ENCODE data around the gene NUMB.

Gene NUMB

GRCh38 chr14:73245480-73246325, 212.6 kb downstream of the NUMB start:
- TF ChIP-seq GATA1 (IDR thresholded peaks at IDR 0.05; ENCODE audit: low read depth, low read length) (no peak), POLR2A (IDR thresholded peaks at IDR 0.05; ENCODE audit: low read length) (no peak)
- DNase-seq = peak; percentile 38 to 47

GRCh38 chr14:73244541-73245290, 213.6 kb downstream of the NUMB start:
- TF ChIP-seq GATA1 (IDR thresholded peaks at IDR 0.05; ENCODE audit: low read depth, low read length) (no peak), POLR2A (IDR thresholded peaks at IDR 0.05; ENCODE audit: low read length) (no peak)
- no peak for DNase-seq

GRCh38 chr14:73243748-73244147, 214.6 kb downstream of the NUMB start:
- TF ChIP-seq GATA1 (IDR thresholded peaks at IDR 0.05; ENCODE audit: low read depth, low read length) = no peak

GRCh38 chr14:73243341-73243740, 215.0 kb downstream of the NUMB start:
- no peak for TF ChIP-seq POLR2A (IDR thresholded peaks at IDR 0.05; ENCODE audit: low read length)
- TF ChIP-seq GATA1 (IDR thresholded peaks at IDR 0.05; ENCODE audit: low read depth, low read length) = no peak
- DNase-seq = no peak

More at GRCh38 chr14:73243748-73244147, 214.6 kb downstream of the NUMB start:
- no peak for DNase-seq

- no peak for DNase-seq
- TF ChIP-seq POLR2A (IDR thresholded peaks at IDR 0.05; ENCODE audit: low read length) (no peak), GATA1 (IDR thresholded peaks at IDR 0.05; ENCODE audit: low read depth, low read length) (no peak)
Observed at GRCh38 chr14:73242357-73242901, 215.9 kb downstream of the NUMB start.

- no peak for DNase-seq
- TF ChIP-seq GATA1 (IDR thresholded peaks at IDR 0.05; ENCODE audit: low read depth, low read length) (no peak), POLR2A (IDR thresholded peaks at IDR 0.05; ENCODE audit: low read length) (no peak)
Observed at GRCh38 chr14:73241481-73242165, 216.7 kb downstream of the NUMB start.

- no peak for TF ChIP-seq GATA1 (IDR thresholded peaks at IDR 0.05; ENCODE audit: low read depth, low read length)
- TF ChIP-seq POLR2A (IDR thresholded peaks at IDR 0.05; ENCODE audit: low read length) = no peak
- no peak for DNase-seq
Observed at GRCh38 chr14:73240816-73241480, 217.4 kb downstream of the NUMB start.

- DNase-seq = no peak
- TF ChIP-seq POLR2A (IDR thresholded peaks at IDR 0.05; ENCODE audit: low read length) (no peak), GATA1 (IDR thresholded peaks at IDR 0.05; ENCODE audit: low read depth, low read length) (no peak)
Observed at GRCh38 chr14:73239393-73240241, 218.7 kb downstream of the NUMB start.

GRCh38 chr14:73238941-73239340, 219.4 kb downstream of the NUMB start:
- no peak for TF ChIP-seq GATA1 (IDR thresholded peaks at IDR 0.05; ENCODE audit: low read depth, low read length)
- DNase-seq = no peak

- no peak for TF ChIP-seq POLR2A (IDR thresholded peaks at IDR 0.05; ENCODE audit: low read length)
- no peak for TF ChIP-seq GATA1 (IDR thresholded peaks at IDR 0.05; ENCODE audit: low read depth, low read length)
- no peak for DNase-seq
Observed at GRCh38 chr14:73238424-73238852, 219.9 kb downstream of the NUMB start.

GRCh38 chr14:73237786-73238423, 220.4 kb downstream of the NUMB start:
- no peak for DNase-seq

GRCh38 chr14:73237219-73237785, 221.0 kb downstream of the NUMB start, which contains the start of gene PAPLN:
Gene PAPLN (plus strand): TSS chr14:73237506. CDS start chr14:73239779, 2,273 bp downstream.
- TF ChIP-seq POLR2A (IDR thresholded peaks at IDR 0.05; ENCODE audit: low read length) = no peak
- no peak for TF ChIP-seq GATA1 (IDR thresholded peaks at IDR 0.05; ENCODE audit: low read depth, low read length)
- peak; percentile 46 to 48 for DNase-seq

More at GRCh38 chr14:73237786-73238423, 220.4 kb downstream of the NUMB start:
- TF ChIP-seq POLR2A (IDR thresholded peaks at IDR 0.05; ENCODE audit: low read length) = no peak
- TF ChIP-seq GATA1 (IDR thresholded peaks at IDR 0.05; ENCODE audit: low read depth, low read length) = no peak

Measured in erythroblast (primary cell).